ENCODE results near the gene ZBP1. TPM values are rescaled to one million over a fixed set of nuclear protein-coding genes. Genes with fewer than 3 reads are reported as not detected.

ZBP1 gene
- total RNA-seq, 1 experiment from 2014 or later = not detected

GRCh38 chr20:57647006-57647932 is 27.0 kb upstream of the ZBP1 start:
- POLR2A ChIA-PET = no interaction called here
- CTCF ChIA-PET = interaction anchor here (1.0 kb wide), 1 partner anchor 24 kb away, joined by 3 read pairs; no protein-coding TSS in a partner anchor
- Histone ChIP-seq H3K27ac (ENCODE audit: low read depth, low read length) (no peak overlapping the region), H3K9me3 (ENCODE audit: control insufficient read depth in 1 of 2, insufficient read depth in 1 of 2, low read depth in 1 of 2, low read length in 2 of 2) (no peaks in the 10 kb centered on the region), H3K9me2 (ENCODE audit: insufficient read depth) (no peaks in the 10 kb centered on the region), H3K36me3 (ENCODE audit: control insufficient read depth in 1 of 2, insufficient read depth in 2 of 2, low read length in 2 of 2) (no peaks in the 10 kb centered on the region), H3K9ac (ENCODE audit: low read length) (no peak overlapping the region), H3K4me2 (ENCODE audit: low read length) (no peak overlapping the region), H3K4me1 (ENCODE audit: control insufficient read depth in 1 of 2, insufficient read depth in 2 of 2, low read length in 2 of 2) (no peaks in the 10 kb centered on the region), H3K4me3 (replicated peaks in 1 of 2; ENCODE audit: low read depth in 1 of 2, low read length in 2 of 2) (no peak overlapping the region), H3K79me2 (ENCODE audit: insufficient read depth, low read length) (no peaks in the 10 kb centered on the region), H3K27me3 (ENCODE audit: insufficient read depth, low read length) (peaks cover 55% of the 10 kb centered on the region), H4K20me1 (ENCODE audit: insufficient read depth) (no peaks in the 10 kb centered on the region), H2AFZ (ENCODE audit: low read depth, low read length, poor library complexity, severe bottlenecking) (no peak overlapping the region)
- TF ChIP-seq, protein P1, sequence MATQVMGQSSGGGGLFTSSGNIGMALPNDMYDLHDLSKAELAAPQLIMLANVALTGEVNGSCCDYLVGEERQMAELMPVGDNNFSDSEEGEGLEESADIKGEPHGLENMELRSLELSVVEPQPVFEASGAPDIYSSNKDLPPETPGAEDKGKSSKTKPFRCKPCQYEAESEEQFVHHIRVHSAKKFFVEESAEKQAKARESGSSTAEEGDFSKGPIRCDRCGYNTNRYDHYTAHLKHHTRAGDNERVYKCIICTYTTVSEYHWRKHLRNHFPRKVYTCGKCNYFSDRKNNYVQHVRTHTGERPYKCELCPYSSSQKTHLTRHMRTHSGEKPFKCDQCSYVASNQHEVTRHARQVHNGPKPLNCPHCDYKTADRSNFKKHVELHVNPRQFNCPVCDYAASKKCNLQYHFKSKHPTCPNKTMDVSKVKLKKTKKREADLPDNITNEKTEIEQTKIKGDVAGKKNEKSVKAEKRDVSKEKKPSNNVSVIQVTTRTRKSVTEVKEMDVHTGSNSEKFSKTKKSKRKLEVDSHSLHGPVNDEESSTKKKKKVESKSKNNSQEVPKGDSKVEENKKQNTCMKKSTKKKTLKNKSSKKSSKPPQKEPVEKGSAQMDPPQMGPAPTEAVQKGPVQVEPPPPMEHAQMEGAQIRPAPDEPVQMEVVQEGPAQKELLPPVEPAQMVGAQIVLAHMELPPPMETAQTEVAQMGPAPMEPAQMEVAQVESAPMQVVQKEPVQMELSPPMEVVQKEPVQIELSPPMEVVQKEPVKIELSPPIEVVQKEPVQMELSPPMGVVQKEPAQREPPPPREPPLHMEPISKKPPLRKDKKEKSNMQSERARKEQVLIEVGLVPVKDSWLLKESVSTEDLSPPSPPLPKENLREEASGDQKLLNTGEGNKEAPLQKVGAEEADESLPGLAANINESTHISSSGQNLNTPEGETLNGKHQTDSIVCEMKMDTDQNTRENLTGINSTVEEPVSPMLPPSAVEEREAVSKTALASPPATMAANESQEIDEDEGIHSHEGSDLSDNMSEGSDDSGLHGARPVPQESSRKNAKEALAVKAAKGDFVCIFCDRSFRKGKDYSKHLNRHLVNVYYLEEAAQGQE (IDR thresholded peaks at IDR 0.05; ENCODE audit: low read depth) = no peak
- no peak for TF ChIP-seq YY1 (IDR thresholded peaks at IDR 0.05; ENCODE audit: extremely low read depth, insufficient replicate concordance, low read depth, low read length)
- no peak for TF ChIP-seq EGR1 (IDR thresholded peaks at IDR 0.05; ENCODE audit: low read depth)
- no peak for TF ChIP-seq POLR2A (IDR thresholded peaks at IDR 0.05; ENCODE audit: borderline replicate concordance, extremely low read depth, insufficient read depth, insufficient read length)
- no peak for TF ChIP-seq FOSL1 (IDR thresholded peaks at IDR 0.05; ENCODE audit: low read depth)
- TF ChIP-seq ELF1 (IDR thresholded peaks at IDR 0.05; ENCODE audit: borderline replicate concordance, low read depth) = no peak
- TF ChIP-seq, protein P2, sequence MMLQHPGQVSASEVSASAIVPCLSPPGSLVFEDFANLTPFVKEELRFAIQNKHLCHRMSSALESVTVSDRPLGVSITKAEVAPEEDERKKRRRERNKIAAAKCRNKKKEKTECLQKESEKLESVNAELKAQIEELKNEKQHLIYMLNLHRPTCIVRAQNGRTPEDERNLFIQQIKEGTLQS (IDR thresholded peaks at IDR 0.05) = no peak
- TF ChIP-seq RAD21 (IDR thresholded peaks at IDR 0.05; ENCODE audit: low read depth) = no peak
- intact Hi-C loops (cut with micrococcal nuclease) = no loop called here
- RAD21 ChIA-PET (ENCODE audit: low non-redundant PET in 1 of 2, low total read pairs in 2 of 2, uncharacterized antibody in 2 of 2, unreplicated experiment in 2 of 2) = no interaction called here
- DNase-seq (ENCODE audit: low read depth, low spot score) (no peak), ATAC-seq (no peak)
- BruUV-seq (replicated peaks) = no TSS peak

Data from HCT116 (cell line).